Fibroblast of mammary gland (primary cell): ENCODE data around the gene MESP1.
"Not testable (repeated sequence)": the region's sequence is repeated elsewhere in the genome, so short reads cannot be mapped to it uniquely, and the experiment has no call there.

Experiments used
- DNase-seq: peaks from one replicate; pipeline ENCODE4 v3.0.0-alpha.2; 2010; ENCODE audit warnings: low read depth
- H3K4me3 ChIP-seq: 2 replicates; pipeline ENCODE4 v1.5.1; 2011; ENCODE audit warnings: low read depth, mild to moderate bottlenecking, low read length, moderate library complexity; ENCODE audit not compliant: control insufficient read depth
- CTCF ChIP-seq: conservative IDR thresholded peaks from 2 replicates; pipeline ENCODE4 v1.5.1; 2011; ENCODE audit warnings: low read depth, low read length, inconsistent platforms; ENCODE audit not compliant: control insufficient read depth, insufficient read depth

MESP1 gene

GRCh38 chr15:89785064-89785773 is 34.2 kb upstream of the MESP1 start:
- H3K4me3 ChIP-seq, result no peak overlapping the region
- no peak for TF ChIP-seq CTCF
- no peak for DNase-seq

GRCh38 chr15:89784686-89784960 is 33.6 kb upstream of the MESP1 start:
- no peak for TF ChIP-seq CTCF
- DNase-seq, result no peak
- H3K4me3 ChIP-seq, result no peak overlapping the region

GRCh38 chr15:89783861-89784685 is 33.0 kb upstream of the MESP1 start:
- no peak for DNase-seq
- no peak overlapping the region for H3K4me3 ChIP-seq
- no peak for TF ChIP-seq CTCF

GRCh38 chr15:89783111-89783860 is 32.2 kb upstream of the MESP1 start:
- DNase-seq, result peak; percentile 83
- no peak for TF ChIP-seq CTCF
- no peak overlapping the region for H3K4me3 ChIP-seq

- not testable (repeated sequence) for DNase-seq, H3K4me3 ChIP-seq
Measured at GRCh38 chr15:89782619-89782950, 31.5 kb upstream of the MESP1 start.

- DNase-seq, result peak; percentile 70
- no peak for TF ChIP-seq CTCF
- H3K4me3 ChIP-seq, result no peak overlapping the region
Measured at GRCh38 chr15:89781891-89782618, 31.0 kb upstream of the MESP1 start.
